NCI-H1105 (cell line): Measurements from ENCODE around the gene THAP7.

Experiments used
- DNase-seq: peaks from one replicate; lab custom pipeline; 2025; lab: John Stamatoyannopoulos, UW

The THAP7 gene

GRCh38 chr22:20964090-20964798 is 37.7 kb downstream of the THAP7 start:
- no peak for DNase-seq

- no peak for DNase-seq
Measured at GRCh38 chr22:20963201-20964052, 38.5 kb downstream of the THAP7 start.

- DNase-seq, result no peak
Measured at GRCh38 chr22:20962491-20962945, 39.4 kb downstream of the THAP7 start.

- DNase-seq, result no peak
Measured at GRCh38 chr22:20960609-20961008, 41.3 kb downstream of the THAP7 start.

GRCh38 chr22:20959578-20960461 is 42.1 kb downstream of the THAP7 start:
- DNase-seq, result no peak

GRCh38 chr22:20957683-20958431 is 44.1 kb downstream of the THAP7 start:
- DNase-seq, result no peak

- DNase-seq, result no peak
Measured at GRCh38 chr22:20957102-20957682, 44.7 kb downstream of the THAP7 start.

- no peak for DNase-seq
Measured at GRCh38 chr22:20956258-20957101, 45.4 kb downstream of the THAP7 start.

GRCh38 chr22:20955548-20955947 is 46.4 kb downstream of the THAP7 start:
- DNase-seq, result no peak

GRCh38 chr22:20953668-20954500 is 48.0 kb downstream of the THAP7 start:
- DNase-seq, result no peak

GRCh38 chr22:20953342-20953608 is 48.6 kb downstream of the THAP7 start:
- no peak for DNase-seq

GRCh38 chr22:20952544-20953341 is 49.2 kb downstream of the THAP7 start:
- no peak for DNase-seq

GRCh38 chr22:20951932-20952380 is 50.0 kb downstream of the THAP7 start:
- no peak for DNase-seq

GRCh38 chr22:20951151-20951931 is 50.6 kb downstream of the THAP7 start:
- DNase-seq, result no peak

GRCh38 chr22:20949698-20950183 is 52.2 kb downstream of the THAP7 start:
- DNase-seq, result no peak
